HepG2 (cell line): ENCODE results near the gene PAFAH1B2. TPM values are rescaled to one million over a fixed set of nuclear protein-coding genes. Genes with fewer than 3 reads are reported as not detected.
A peak's percentile ranks its signal among the peaks of the same experiment; 100 is the strongest.

Source experiments
- CBX2 ChIP-seq, 2 experiments: fragments of 200-600 bp in 1 of 2; sonication (generic); formaldehyde crosslinking in 1 of 2; IDR thresholded peaks; 2 replicates each; pipeline versions ENCODE4 v1.7.0 to v1.8.1; 2018 to 2022; ENCODE audit warnings: low read depth in 2 of 2, low read length in 1 of 2, mild to moderate bottlenecking in 1 of 2, missing genetic modification reagents in 1 of 2
- EED ChIP-seq: sonication (generic); formaldehyde crosslinking; IDR thresholded peaks from 2 replicates; pipeline ENCODE4 v1.5.0; 2020; ENCODE audit warnings: mild to moderate bottlenecking, missing genetic modification reagents
- ELF3 ChIP-seq: IDR thresholded peaks from 2 replicates; pipeline ENCODE4 v1.6.1; 2016; ENCODE audit warnings: missing genetic modification reagents, missing compliant biosample characterization
- FOXC1 ChIP-seq: sonication (generic); formaldehyde crosslinking; IDR thresholded peaks from 2 replicates; pipeline ENCODE4 v1.8.0; 2022; ENCODE audit warnings: mild to moderate bottlenecking, missing genetic modification reagents, borderline replicate concordance
- GATA4 ChIP-seq: sonication (generic); IDR thresholded peaks from 2 replicates; pipeline ENCODE4 v1.6.1; 2016; ENCODE audit warnings: antibody characterized with exemption, low read depth, borderline replicate concordance
- HNRNPH1 ChIP-seq: fragments of 200-400 bp; formaldehyde crosslinking; optimal IDR thresholded peaks from 2 replicates; pipeline ENCODE3; 2017; ENCODE audit warnings: mild to moderate bottlenecking, low read depth, low read length
- HNRNPLL ChIP-seq: fragments of 200-400 bp; formaldehyde crosslinking; IDR thresholded peaks from 2 replicates; pipeline ENCODE4 v1.6.1; 2017; ENCODE audit warnings: mild to moderate bottlenecking, low read depth, low read length; ENCODE audit not compliant: poor library complexity, severe bottlenecking
- KLF15 ChIP-seq: sonication (generic); formaldehyde crosslinking; IDR thresholded peaks from 2 replicates; pipeline ENCODE4 v1.8.1; 2023; ENCODE audit warnings: borderline replicate concordance, mild to moderate bottlenecking, inconsistent platforms, missing genetic modification reagents, mixed read lengths
- KMT2A ChIP-seq: sonication (generic); formaldehyde crosslinking; IDR thresholded peaks from 2 replicates; pipeline ENCODE4 v1.4.0; 2020; ENCODE audit warnings: missing genetic modification reagents
- MAF1 ChIP-seq: sonication (generic); formaldehyde crosslinking; IDR thresholded peaks from 2 replicates; pipeline ENCODE4 v1.5.0; 2020; ENCODE audit warnings: missing genetic modification reagents, borderline replicate concordance
- NR3C1 ChIP-seq: sonication (generic); formaldehyde crosslinking; IDR thresholded peaks from 2 replicates; pipeline ENCODE4 v1.4.0; 2020; ENCODE audit warnings: missing genetic modification reagents
- RBAK ChIP-seq: sonication (generic); formaldehyde crosslinking; IDR thresholded peaks from 2 replicates; pipeline ENCODE4 v1.5.1; 2020; ENCODE audit warnings: mild to moderate bottlenecking, missing genetic modification reagents
- RFX1 ChIP-seq: fragments of 450-650 bp; IDR thresholded peaks from 2 replicates; pipeline ENCODE4 v1.6.1; 2017
- SNAPC2 ChIP-seq: sonication (generic); formaldehyde crosslinking; IDR thresholded peaks from 2 replicates; pipeline ENCODE4 v1.8.1; 2022; ENCODE audit warnings: mild to moderate bottlenecking, missing genetic modification reagents
- WIZ ChIP-seq: sonication (generic); formaldehyde crosslinking; IDR thresholded peaks from 2 replicates; pipeline ENCODE4 v1.5.1; 2020; ENCODE audit warnings: mild to moderate bottlenecking, missing genetic modification reagents
- ZFP82 ChIP-seq: sonication (generic); formaldehyde crosslinking; IDR thresholded peaks from 2 replicates; pipeline ENCODE4 v1.5.1; 2020; ENCODE audit warnings: mild to moderate bottlenecking, missing genetic modification reagents, borderline replicate concordance
- ZMAT3 ChIP-seq: sonication (generic); formaldehyde crosslinking; conservative IDR thresholded peaks from 2 replicates; pipeline ENCODE4 v1.7.0; 2021; ENCODE audit warnings: missing genetic modification reagents
- ZNF331 ChIP-seq: sonication (generic); formaldehyde crosslinking; IDR thresholded peaks from 2 replicates; pipeline ENCODE4 v1.4.0; 2020; ENCODE audit warnings: missing genetic modification reagents
- polyA plus RNA-seq, 8 experiments: library from polyadenylated mRNA; depleted of rRNA in 3 of 8; stranded (reverse) in 7 of 8; unstranded in 1 of 8; fragments of >200 nt; fragmentation: Illumina TruSeq in 4 of 8; extraction: Trizol in 4 of 8; gene quantifications; 2 replicates each; pipeline versions ENCODE4 v1.2.1 to v1.2.3, GENCODE V29; 2011 to 2016; ENCODE audit warnings: low read depth in 4 of 8, missing spikeins in 1 of 8, mixed read lengths in 1 of 8; ENCODE audit not compliant: insufficient read depth in 1 of 8
- total RNA-seq, 5 experiments: library from RNA; depleted of rRNA; stranded (reverse); fragments of >200 nt; fragmentation: Illumina TruSeq; extraction: Trizol; gene quantifications; 2 replicates each; pipeline ENCODE4 v1.2.3, GENCODE V29; 2016; ENCODE audit warnings: low read depth in 1 of 5
- TF ChIP-seq, protein P1 (sequence below): sonication (generic); formaldehyde crosslinking; IDR thresholded peaks from 2 replicates; pipeline ENCODE4 v1.4.0; 2020; ENCODE audit warnings: mild to moderate bottlenecking, missing genetic modification reagents
- TF ChIP-seq, protein P2 (sequence below): sonication (generic); formaldehyde crosslinking; IDR thresholded peaks from 2 replicates; pipeline ENCODE4 v1.5.0; 2020; ENCODE audit warnings: missing genetic modification reagents
- TF ChIP-seq, protein P3 (sequence below): sonication (generic); formaldehyde crosslinking; IDR thresholded peaks from 2 replicates; pipeline ENCODE4 v1.5.0; 2020; ENCODE audit warnings: mild to moderate bottlenecking, low read depth, missing genetic modification reagents, borderline replicate concordance
- TF ChIP-seq, protein P4 (sequence below): sonication (generic); formaldehyde crosslinking; IDR thresholded peaks from 2 replicates; pipeline ENCODE4 v1.4.0; 2020; ENCODE audit warnings: missing genetic modification reagents, low read depth, mild to moderate bottlenecking, borderline replicate concordance
- TF ChIP-seq, protein P5 (sequence below): sonication (generic); formaldehyde crosslinking; IDR thresholded peaks from 2 replicates; pipeline ENCODE4 v1.5.0; 2020; ENCODE audit warnings: mild to moderate bottlenecking, missing genetic modification reagents
- TF ChIP-seq, protein P6 (sequence below): sonication (generic); formaldehyde crosslinking; IDR thresholded peaks from 2 replicates; pipeline ENCODE4 v1.4.0; 2020; ENCODE audit warnings: missing genetic modification reagents

Gene PAFAH1B2
- total and polyA plus RNA-seq, 2 of the 13 experiments (the other 11 are each of a cell fraction or from before 2014, with no cell fraction given) = 28.8 to 104 TPM

DNA sequence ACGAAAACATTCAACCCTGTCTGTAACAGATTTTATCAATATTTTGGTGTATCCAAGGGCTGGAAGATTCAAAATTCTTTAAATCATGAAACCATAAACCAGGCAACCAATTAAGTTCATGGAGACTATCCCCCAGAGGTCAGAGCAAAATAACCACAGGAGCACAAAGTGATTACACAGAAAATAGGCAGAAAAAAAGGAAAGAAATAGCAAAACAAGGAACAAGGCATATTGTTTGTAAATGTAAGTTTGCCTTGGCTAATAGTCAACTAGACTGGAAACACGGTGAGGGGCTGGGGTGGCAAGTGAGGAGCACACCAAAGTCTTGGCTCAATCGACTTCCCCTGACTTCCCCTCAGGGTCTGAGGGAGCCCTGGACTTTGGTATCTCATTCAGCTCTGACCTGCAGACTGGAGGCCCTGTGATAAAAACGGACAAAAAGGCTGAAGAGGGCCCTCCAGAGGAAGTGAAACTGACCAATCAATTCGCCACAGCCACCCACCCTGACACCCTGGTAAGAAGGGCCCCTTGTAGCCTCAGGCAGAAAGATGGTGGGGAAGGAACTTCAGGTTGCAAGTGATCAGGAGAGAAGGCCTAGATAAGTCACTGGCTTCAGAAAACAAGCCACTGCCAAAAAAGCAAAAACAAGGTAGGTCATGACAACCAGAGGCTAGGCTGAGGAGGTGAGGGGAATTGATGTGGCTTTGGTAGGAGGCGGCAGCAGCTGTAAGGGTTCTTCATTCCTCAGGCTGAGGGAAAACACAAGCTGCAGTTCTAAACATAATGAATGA is 47.7 kb upstream of the PAFAH1B2 start (continued):
- TF ChIP-seq SNAPC2 (no peak), GATA4 (no peak), WIZ (CRISPR knock-in tag) (no peak), EED (CRISPR knock-in tag) (no peak), ZMAT3 (no peak), ZNF331 (CRISPR knock-in tag) (peak; percentile 39; the same call in 1 of the 2 replicates), ELF3 (CRISPR knock-in tag) (no peak; the same call in 1 of the 2 replicates), RFX1 (no peak), HNRNPLL (no peak), ZFP82 (no peak), NR3C1 (CRISPR knock-in tag) (no peak), KLF15 (CRISPR knock-in tag) (no peak), MAF1 (no peak), FOXC1 (CRISPR knock-in tag) (0 out of 2 replicates have a peak, but pooled peaks have one; percentile 21), KMT2A (CRISPR knock-in tag) (no peak), HNRNPH1 (no peak), RBAK (CRISPR knock-in tag) (no peak), CBX2 (IDR thresholded peaks at IDR 0.05; ENCODE audit: low read depth, low read length) (no peak), CBX2 (CRISPR knock-in tag; IDR thresholded peaks at IDR 0.05; ENCODE audit: low read depth) (no peak)
- TF ChIP-seq, protein P1, sequence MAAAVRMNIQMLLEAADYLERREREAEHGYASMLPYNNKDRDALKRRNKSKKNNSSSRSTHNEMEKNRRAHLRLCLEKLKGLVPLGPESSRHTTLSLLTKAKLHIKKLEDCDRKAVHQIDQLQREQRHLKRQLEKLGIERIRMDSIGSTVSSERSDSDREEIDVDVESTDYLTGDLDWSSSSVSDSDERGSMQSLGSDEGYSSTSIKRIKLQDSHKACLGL = no peak
- TF ChIP-seq, protein P2, sequence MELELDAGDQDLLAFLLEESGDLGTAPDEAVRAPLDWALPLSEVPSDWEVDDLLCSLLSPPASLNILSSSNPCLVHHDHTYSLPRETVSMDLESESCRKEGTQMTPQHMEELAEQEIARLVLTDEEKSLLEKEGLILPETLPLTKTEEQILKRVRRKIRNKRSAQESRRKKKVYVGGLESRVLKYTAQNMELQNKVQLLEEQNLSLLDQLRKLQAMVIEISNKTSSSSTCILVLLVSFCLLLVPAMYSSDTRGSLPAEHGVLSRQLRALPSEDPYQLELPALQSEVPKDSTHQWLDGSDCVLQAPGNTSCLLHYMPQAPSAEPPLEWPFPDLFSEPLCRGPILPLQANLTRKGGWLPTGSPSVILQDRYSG (CRISPR knock-in tag) = no peak
- TF ChIP-seq, protein P3, sequence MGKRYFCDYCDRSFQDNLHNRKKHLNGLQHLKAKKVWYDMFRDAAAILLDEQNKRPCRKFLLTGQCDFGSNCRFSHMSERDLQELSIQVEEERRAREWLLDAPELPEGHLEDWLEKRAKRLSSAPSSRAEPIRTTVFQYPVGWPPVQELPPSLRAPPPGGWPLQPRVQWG (CRISPR knock-in tag) = no peak
- TF ChIP-seq, protein P4, sequence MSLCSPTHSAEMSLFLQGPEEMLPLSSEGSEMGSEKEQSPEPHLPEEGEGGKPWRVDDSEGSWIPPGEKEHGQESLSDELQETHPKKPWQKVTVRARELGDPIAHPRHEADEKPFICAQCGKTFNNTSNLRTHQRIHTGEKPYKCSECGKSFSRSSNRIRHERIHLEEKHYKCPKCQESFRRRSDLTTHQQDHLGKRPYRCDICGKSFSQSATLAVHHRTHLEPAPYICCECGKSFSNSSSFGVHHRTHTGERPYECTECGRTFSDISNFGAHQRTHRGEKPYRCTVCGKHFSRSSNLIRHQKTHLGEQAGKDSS (CRISPR knock-in tag) = no peak
- TF ChIP-seq, protein P5, sequence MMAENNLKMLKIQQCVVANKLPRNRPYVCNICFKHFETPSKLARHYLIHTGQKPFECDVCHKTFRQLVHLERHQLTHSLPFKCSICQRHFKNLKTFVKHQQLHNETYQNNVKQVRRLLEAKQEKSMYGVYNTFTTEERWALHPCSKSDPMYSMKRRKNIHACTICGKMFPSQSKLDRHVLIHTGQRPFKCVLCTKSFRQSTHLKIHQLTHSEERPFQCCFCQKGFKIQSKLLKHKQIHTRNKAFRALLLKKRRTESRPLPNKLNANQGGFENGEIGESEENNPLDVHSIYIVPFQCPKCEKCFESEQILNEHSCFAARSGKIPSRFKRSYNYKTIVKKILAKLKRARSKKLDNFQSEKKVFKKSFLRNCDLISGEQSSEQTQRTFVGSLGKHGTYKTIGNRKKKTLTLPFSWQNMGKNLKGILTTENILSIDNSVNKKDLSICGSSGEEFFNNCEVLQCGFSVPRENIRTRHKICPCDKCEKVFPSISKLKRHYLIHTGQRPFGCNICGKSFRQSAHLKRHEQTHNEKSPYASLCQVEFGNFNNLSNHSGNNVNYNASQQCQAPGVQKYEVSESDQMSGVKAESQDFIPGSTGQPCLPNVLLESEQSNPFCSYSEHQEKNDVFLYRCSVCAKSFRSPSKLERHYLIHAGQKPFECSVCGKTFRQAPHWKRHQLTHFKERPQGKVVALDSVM (CRISPR knock-in tag) = 0 out of 2 replicates have a peak, but pooled peaks have one; percentile 14
- TF ChIP-seq, protein P6, sequence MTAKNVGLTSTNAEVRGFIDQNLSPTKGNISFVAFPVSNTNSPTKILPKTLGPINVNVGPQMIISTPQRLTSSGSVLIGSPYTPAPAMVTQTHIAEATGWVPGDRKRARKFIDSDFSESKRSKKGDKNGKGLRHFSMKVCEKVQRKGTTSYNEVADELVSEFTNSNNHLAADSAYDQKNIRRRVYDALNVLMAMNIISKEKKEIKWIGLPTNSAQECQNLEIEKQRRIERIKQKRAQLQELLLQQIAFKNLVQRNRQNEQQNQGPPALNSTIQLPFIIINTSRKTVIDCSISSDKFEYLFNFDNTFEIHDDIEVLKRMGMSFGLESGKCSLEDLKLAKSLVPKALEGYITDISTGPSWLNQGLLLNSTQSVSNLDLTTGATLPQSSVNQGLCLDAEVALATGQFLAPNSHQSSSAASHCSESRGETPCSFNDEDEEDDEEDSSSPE (CRISPR knock-in tag) = no peak; the same call in 1 of the 2 replicates
